Measurements from ENCODE around the gene PDE4B.

GRCh38 chr1:66176012-66176715, 383.5 kb downstream of the PDE4B start:
- TF ChIP-seq, protein P1, sequence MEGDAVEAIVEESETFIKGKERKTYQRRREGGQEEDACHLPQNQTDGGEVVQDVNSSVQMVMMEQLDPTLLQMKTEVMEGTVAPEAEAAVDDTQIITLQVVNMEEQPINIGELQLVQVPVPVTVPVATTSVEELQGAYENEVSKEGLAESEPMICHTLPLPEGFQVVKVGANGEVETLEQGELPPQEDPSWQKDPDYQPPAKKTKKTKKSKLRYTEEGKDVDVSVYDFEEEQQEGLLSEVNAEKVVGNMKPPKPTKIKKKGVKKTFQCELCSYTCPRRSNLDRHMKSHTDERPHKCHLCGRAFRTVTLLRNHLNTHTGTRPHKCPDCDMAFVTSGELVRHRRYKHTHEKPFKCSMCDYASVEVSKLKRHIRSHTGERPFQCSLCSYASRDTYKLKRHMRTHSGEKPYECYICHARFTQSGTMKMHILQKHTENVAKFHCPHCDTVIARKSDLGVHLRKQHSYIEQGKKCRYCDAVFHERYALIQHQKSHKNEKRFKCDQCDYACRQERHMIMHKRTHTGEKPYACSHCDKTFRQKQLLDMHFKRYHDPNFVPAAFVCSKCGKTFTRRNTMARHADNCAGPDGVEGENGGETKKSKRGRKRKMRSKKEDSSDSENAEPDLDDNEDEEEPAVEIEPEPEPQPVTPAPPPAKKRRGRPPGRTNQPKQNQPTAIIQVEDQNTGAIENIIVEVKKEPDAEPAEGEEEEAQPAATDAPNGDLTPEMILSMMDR (IDR thresholded peaks at IDR 0.05; ENCODE audit: low read depth, low read length) = no peak
- TF ChIP-seq EZH2phosphoT487 (IDR thresholded peaks at IDR 0.05; ENCODE audit: low read depth) = no peak
